IPS-15b (cell line): Measurements from ENCODE around the gene PTPRC.

ENCODE experiments used
- H3K27me3 ChIP-seq: one replicate; pipeline ENCODE4 v1.6.1; 2013; ENCODE audit warnings: low read length; ENCODE audit not compliant: control insufficient read depth, insufficient read depth
- H3K36me3 ChIP-seq: one replicate; pipeline ENCODE4 v1.6.1; 2013; ENCODE audit warnings: low read length; ENCODE audit not compliant: control insufficient read depth, insufficient read depth
- H3K4me1 ChIP-seq: one replicate; pipeline ENCODE4 v1.6.1; 2013; ENCODE audit warnings: mild to moderate bottlenecking, low read length; ENCODE audit not compliant: control insufficient read depth, insufficient read depth
- H3K4me3 ChIP-seq: one replicate; pipeline ENCODE4 v1.5.1; 2013; ENCODE audit warnings: low read depth, low read length
- H3K9ac ChIP-seq: one replicate; pipeline ENCODE4 v1.6.1; 2013; ENCODE audit warnings: low read depth, mild to moderate bottlenecking, low read length
- H3K9me3 ChIP-seq: one replicate; pipeline ENCODE4 v1.6.1; 2013; ENCODE audit warnings: mild to moderate bottlenecking, low read length; ENCODE audit not compliant: control insufficient read depth, insufficient read depth

PTPRC gene

GRCh38 chr1:198650506-198650905, 11.7 kb downstream of the PTPRC start:
- Histone ChIP-seq H3K4me1 (peaks cover 7% of the 10 kb centered on the region), H3K9ac (no peak overlapping the region), H3K9me3 (no peaks in the 10 kb centered on the region), H3K4me3 (no peak overlapping the region), H3K36me3 (no peaks in the 10 kb centered on the region), H3K27me3 (no peaks in the 10 kb centered on the region)

- peaks cover 7% of the 10 kb centered on the region for H3K4me1 ChIP-seq
- H3K9ac ChIP-seq = no peak overlapping the region
These were observed 13.0 kb downstream of the PTPRC start for GRCh38 chr1:198651650-198652400.

GRCh38 chr1:198653808-198654413, 15.1 kb downstream of the PTPRC start:
- no peak overlapping the region for H3K4me3 ChIP-seq
- no peak overlapping the region for H3K9ac ChIP-seq
- no peaks in the 10 kb centered on the region for H3K36me3 ChIP-seq
- no peaks in the 10 kb centered on the region for H3K9me3 ChIP-seq
- peaks cover 7% of the 10 kb centered on the region for H3K4me1 ChIP-seq
- no peaks in the 10 kb centered on the region for H3K27me3 ChIP-seq

More at GRCh38 chr1:198651650-198652400, 13.0 kb downstream of the PTPRC start:
- no peaks in the 10 kb centered on the region for H3K27me3 ChIP-seq
- no peak overlapping the region for H3K4me3 ChIP-seq
- no peaks in the 10 kb centered on the region for H3K36me3 ChIP-seq
- no peaks in the 10 kb centered on the region for H3K9me3 ChIP-seq

GRCh38 chr1:198655459-198656121, 16.8 kb downstream of the PTPRC start:
- Histone ChIP-seq H3K27me3 (no peaks in the 10 kb centered on the region), H3K4me3 (no peak overlapping the region), H3K9me3 (no peaks in the 10 kb centered on the region), H3K4me1 (peaks cover 7% of the 10 kb centered on the region), H3K36me3 (no peaks in the 10 kb centered on the region), H3K9ac (no peak overlapping the region)

- Histone ChIP-seq H3K9me3 (no peaks in the 10 kb centered on the region), H3K36me3 (no peaks in the 10 kb centered on the region), H3K4me3 (no peak overlapping the region), H3K9ac (no peak overlapping the region), H3K4me1 (peaks cover 7% of the 10 kb centered on the region), H3K27me3 (no peaks in the 10 kb centered on the region)
These were observed 17.7 kb downstream of the PTPRC start for GRCh38 chr1:198656500-198656932.

GRCh38 chr1:198657550-198658064, 18.8 kb downstream of the PTPRC start:
- Histone ChIP-seq H3K4me1 (no peaks in the 10 kb centered on the region), H3K36me3 (no peaks in the 10 kb centered on the region), H3K9ac (no peak overlapping the region), H3K4me3 (no peak overlapping the region), H3K27me3 (no peaks in the 10 kb centered on the region), H3K9me3 (no peaks in the 10 kb centered on the region)

- no peaks in the 10 kb centered on the region for H3K36me3 ChIP-seq
- H3K9ac ChIP-seq = no peak overlapping the region
- no peak overlapping the region for H3K4me3 ChIP-seq
- no peaks in the 10 kb centered on the region for H3K9me3 ChIP-seq
- H3K27me3 ChIP-seq = no peaks in the 10 kb centered on the region
- no peaks in the 10 kb centered on the region for H3K4me1 ChIP-seq
These were observed 21.8 kb downstream of the PTPRC start for GRCh38 chr1:198660341-198661261.

GRCh38 chr1:198662821-198663220, 24.0 kb downstream of the PTPRC start:
- H3K9me3 ChIP-seq = no peaks in the 10 kb centered on the region
- H3K9ac ChIP-seq = no peak overlapping the region
- no peak overlapping the region for H3K4me3 ChIP-seq
- H3K4me1 ChIP-seq = no peaks in the 10 kb centered on the region
- H3K27me3 ChIP-seq = no peaks in the 10 kb centered on the region
- no peaks in the 10 kb centered on the region for H3K36me3 ChIP-seq

GRCh38 chr1:198664068-198664788, 25.4 kb downstream of the PTPRC start:
- no peak overlapping the region for H3K4me3 ChIP-seq
- H3K36me3 ChIP-seq = no peaks in the 10 kb centered on the region
- no peak overlapping the region for H3K9ac ChIP-seq
- H3K4me1 ChIP-seq = no peaks in the 10 kb centered on the region
- no peaks in the 10 kb centered on the region for H3K9me3 ChIP-seq
- no peaks in the 10 kb centered on the region for H3K27me3 ChIP-seq

- H3K9me3 ChIP-seq = no peaks in the 10 kb centered on the region
These were observed 28.3 kb downstream of the PTPRC start for GRCh38 chr1:198667186-198667585.

More at GRCh38 chr1:198667186-198667585, 28.3 kb downstream of the PTPRC start:
- Histone ChIP-seq H3K4me3 (no peak overlapping the region), H3K27me3 (no peaks in the 10 kb centered on the region), H3K36me3 (no peaks in the 10 kb centered on the region), H3K4me1 (no peaks in the 10 kb centered on the region), H3K9ac (no peak overlapping the region)
